IPS-18a (cell line): ENCODE data around the gene TMEM44.

Experiments
- H3K27ac ChIP-seq: one replicate; pipeline ENCODE4 v1.5.1; 2013; ENCODE audit warnings: low read length
- H3K27me3 ChIP-seq: one replicate; pipeline ENCODE4 v1.6.1; 2013; ENCODE audit warnings: mild to moderate bottlenecking, low read length; ENCODE audit not compliant: control insufficient read depth, insufficient read depth
- H3K36me3 ChIP-seq: one replicate; pipeline ENCODE4 v1.6.1; 2013; ENCODE audit warnings: low read depth, low read length; ENCODE audit not compliant: control insufficient read depth
- H3K4me1 ChIP-seq: one replicate; pipeline ENCODE4 v1.6.1; 2013; ENCODE audit warnings: low read depth, low read length; ENCODE audit not compliant: control insufficient read depth
- H3K4me3 ChIP-seq: one replicate; pipeline ENCODE4 v1.5.1; 2013; ENCODE audit warnings: low read length
- H3K9ac ChIP-seq: one replicate; pipeline ENCODE4 v1.6.1; 2013; ENCODE audit warnings: mild to moderate bottlenecking, low read length, moderate library complexity
- H3K9me3 ChIP-seq: one replicate; pipeline ENCODE4 v1.6.1; 2013; ENCODE audit warnings: low read depth, low read length; ENCODE audit not compliant: control insufficient read depth

The TMEM44 gene

GRCh38 chr3:194671511-194671899 is 38.3 kb upstream of the TMEM44 start:
- Histone ChIP-seq H3K4me3 (peak overlapping the region; percentile 93), H3K9ac (peak overlapping the region; percentile 97), H3K27ac (peak overlapping the region; percentile 99), H3K36me3 (peaks cover 20% of the 10 kb centered on the region), H3K9me3 (no peaks in the 10 kb centered on the region), H3K27me3 (peaks cover 26% of the 10 kb centered on the region), H3K4me1 (peaks cover 5% of the 10 kb centered on the region)

DNA sequence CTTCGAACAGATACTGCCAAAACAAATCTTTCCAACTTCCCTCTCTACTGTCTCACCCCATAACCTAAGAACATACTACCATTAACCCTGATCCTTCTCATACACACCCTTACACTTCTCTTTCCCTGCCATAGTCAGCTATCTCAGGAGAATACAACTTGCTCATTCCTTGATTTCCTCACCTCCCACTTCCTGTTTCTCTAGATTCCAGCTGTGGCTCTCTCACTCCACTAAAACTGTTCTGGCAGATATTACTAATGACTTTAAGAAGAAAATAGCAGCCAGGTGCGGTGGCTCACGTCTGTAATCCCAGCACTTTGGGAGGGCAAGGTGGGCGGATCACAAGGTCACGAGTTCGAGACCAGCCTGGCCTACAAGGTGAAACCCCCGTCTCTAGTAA is 34.1 kb upstream of the TMEM44 start:
- no peaks in the 10 kb centered on the region for H3K27me3 ChIP-seq
- no peaks in the 10 kb centered on the region for H3K9me3 ChIP-seq
- H3K4me3 ChIP-seq: no peak overlapping the region
- no peak overlapping the region for H3K9ac ChIP-seq
- peaks cover 5% of the 10 kb centered on the region for H3K4me1 ChIP-seq
- H3K27ac ChIP-seq: no peak overlapping the region
- H3K36me3 ChIP-seq: peaks cover 41% of the 10 kb centered on the region

DNA sequence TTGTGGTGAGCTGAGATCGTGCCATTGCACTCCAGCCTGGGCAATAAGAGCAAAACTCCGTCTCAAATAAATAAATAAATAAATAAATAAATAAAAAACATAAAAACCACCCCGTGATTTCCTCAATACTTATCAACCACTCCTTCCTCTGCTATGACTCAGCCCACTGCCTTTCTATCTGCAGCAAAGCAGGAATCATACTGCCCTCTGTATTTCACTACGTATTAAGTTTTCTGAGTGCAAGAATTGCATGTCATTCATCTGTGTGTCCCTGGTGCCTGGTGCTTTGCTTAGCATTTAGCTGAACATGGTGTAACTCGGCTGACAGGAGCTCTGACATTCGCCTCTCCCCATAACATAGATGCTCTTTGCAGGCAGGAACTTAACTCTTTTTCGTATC is 31.6 kb upstream of the TMEM44 start:
- Histone ChIP-seq H3K36me3 (peaks cover 64% of the 10 kb centered on the region), H3K4me3 (no peak overlapping the region), H3K9ac (no peak overlapping the region), H3K9me3 (no peaks in the 10 kb centered on the region), H3K4me1 (no peaks in the 10 kb centered on the region), H3K27ac (no peak overlapping the region), H3K27me3 (no peaks in the 10 kb centered on the region)

DNA sequence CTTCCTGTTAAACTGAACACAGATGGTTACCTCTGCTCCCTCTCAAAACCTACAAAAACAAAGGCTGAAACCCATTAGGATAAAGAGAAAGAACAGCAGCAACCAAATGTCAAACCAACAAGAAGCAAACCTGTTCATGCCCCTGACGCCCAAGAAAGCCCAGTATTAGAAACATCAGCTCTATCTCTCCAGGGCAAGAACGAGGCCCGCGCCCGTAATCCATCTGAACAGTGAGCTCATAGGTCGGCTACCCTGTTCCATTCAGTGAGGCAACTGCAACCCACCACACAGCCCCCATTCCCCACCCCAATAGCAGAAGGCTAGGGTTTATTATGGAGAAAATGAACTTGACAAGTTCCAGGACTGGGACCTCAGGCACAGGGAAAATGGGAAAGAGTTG is 28.7 kb upstream of the TMEM44 start:
- Histone ChIP-seq H3K27ac (no peak overlapping the region), H3K27me3 (no peaks in the 10 kb centered on the region), H3K4me3 (no peak overlapping the region), H3K36me3 (peaks cover 73% of the 10 kb centered on the region), H3K9me3 (no peaks in the 10 kb centered on the region), H3K9ac (no peak overlapping the region), H3K4me1 (no peaks in the 10 kb centered on the region)

DNA sequence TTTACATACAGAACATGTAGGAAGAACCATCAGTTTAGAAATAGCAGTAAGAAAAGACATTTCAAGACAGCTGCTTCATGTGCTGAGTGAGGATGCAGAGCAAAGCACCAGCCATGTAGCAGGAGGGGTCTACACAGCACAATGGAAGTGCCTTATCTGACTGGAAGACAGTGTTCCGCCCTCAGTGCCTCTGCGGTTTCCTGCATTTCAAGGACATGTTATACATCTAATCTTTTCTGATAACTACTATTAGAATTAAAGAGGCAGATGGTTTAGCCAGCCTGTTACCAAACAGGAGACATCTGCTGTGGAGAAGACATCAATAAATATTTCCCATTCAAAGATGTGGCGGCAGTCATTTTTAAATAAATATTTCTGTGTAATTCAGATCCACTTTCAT is 28.2 kb upstream of the TMEM44 start:
- Histone ChIP-seq H3K4me3 (no peak overlapping the region), H3K9me3 (no peaks in the 10 kb centered on the region), H3K9ac (no peak overlapping the region), H3K4me1 (no peaks in the 10 kb centered on the region), H3K36me3 (peaks cover 68% of the 10 kb centered on the region), H3K27ac (no peak overlapping the region), H3K27me3 (no peaks in the 10 kb centered on the region)

DNA sequence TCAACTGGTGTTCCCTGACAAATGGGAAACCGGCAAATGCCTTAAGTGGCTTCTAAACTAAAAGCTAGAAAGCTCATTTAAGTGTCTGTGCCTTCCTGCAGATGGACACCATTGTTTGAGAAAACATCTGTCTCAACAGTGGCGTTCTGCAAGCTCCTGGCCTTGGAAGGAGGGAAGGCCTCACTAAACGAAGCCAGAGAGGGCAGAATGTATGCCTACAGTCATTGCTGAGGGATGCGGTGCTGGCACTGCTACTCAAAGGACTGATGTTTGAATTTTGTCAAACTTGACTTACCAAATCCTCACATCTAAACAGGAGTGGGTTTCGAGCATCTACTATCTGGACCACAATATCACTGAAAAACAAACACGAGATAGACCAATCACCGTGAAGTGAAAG is 26.6 kb upstream of the TMEM44 start:
- Histone ChIP-seq H3K36me3 (peaks cover 58% of the 10 kb centered on the region), H3K27me3 (no peaks in the 10 kb centered on the region), H3K27ac (no peak overlapping the region), H3K4me1 (no peaks in the 10 kb centered on the region), H3K4me3 (no peak overlapping the region), H3K9ac (no peak overlapping the region), H3K9me3 (no peaks in the 10 kb centered on the region)

GRCh38 chr3:194658477-194659242 is 25.4 kb upstream of the TMEM44 start:
- H3K9me3 ChIP-seq: no peaks in the 10 kb centered on the region
- H3K27ac ChIP-seq: no peak overlapping the region
- H3K27me3 ChIP-seq: no peaks in the 10 kb centered on the region
- no peak overlapping the region for H3K9ac ChIP-seq
- H3K4me1 ChIP-seq: no peaks in the 10 kb centered on the region
- H3K4me3 ChIP-seq: no peak overlapping the region
- H3K36me3 ChIP-seq: peaks cover 67% of the 10 kb centered on the region

DNA sequence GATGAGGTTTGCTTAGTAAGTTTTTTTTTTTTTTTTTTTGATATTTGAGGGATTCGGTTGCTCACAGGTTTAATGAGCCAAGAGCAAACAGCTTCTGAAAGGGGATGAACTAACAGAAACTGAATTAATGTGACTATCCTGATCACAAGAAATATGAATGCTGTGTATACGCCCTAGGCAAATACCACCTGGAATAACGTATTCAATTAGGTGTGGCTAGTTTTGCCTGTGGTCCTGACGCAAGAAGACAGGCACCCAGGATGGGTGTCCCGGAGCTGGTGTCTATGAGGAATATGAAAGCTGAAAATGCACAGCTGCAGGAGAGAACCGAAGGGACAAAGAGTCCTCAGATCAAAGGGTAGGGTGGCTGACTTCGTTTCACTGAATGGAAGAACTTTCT is 24.2 kb upstream of the TMEM44 start:
- Histone ChIP-seq H3K27me3 (no peaks in the 10 kb centered on the region), H3K4me3 (no peak overlapping the region), H3K4me1 (no peaks in the 10 kb centered on the region), H3K27ac (no peak overlapping the region), H3K36me3 (peaks cover 68% of the 10 kb centered on the region), H3K9me3 (no peaks in the 10 kb centered on the region), H3K9ac (no peak overlapping the region)

- Histone ChIP-seq H3K27me3 (no peaks in the 10 kb centered on the region), H3K36me3 (peaks cover 68% of the 10 kb centered on the region), H3K4me3 (no peak overlapping the region), H3K9ac (no peak overlapping the region), H3K9me3 (no peaks in the 10 kb centered on the region), H3K4me1 (no peaks in the 10 kb centered on the region), H3K27ac (no peak overlapping the region)
Observed at GRCh38 chr3:194654443-194654842, 21.2 kb upstream of the TMEM44 start.

- H3K36me3 ChIP-seq: peaks cover 76% of the 10 kb centered on the region
Observed at GRCh38 chr3:194647747-194648146, 14.5 kb upstream of the TMEM44 start.

DNA sequence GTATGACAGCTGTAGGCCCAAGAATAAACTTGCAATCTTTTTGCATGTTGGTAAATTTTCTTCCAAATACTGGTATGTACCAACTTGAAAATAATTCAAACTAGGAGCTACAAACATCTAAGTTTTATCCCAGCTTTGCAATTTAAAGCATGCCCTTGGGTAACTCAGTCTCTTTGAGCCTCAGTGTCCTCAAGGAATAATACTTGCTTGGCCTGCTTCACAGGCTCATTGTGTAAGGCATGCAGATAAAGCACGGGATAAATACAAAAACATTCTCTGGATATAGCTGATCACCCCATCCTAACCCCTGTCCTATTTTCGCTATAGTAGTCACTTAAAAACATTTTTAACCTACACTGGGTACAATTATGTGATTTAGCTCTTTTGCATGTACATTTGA is 9.6 kb upstream of the TMEM44 start:
- no peaks in the 10 kb centered on the region for H3K4me1 ChIP-seq
- H3K27me3 ChIP-seq: no peaks in the 10 kb centered on the region
- peaks cover 56% of the 10 kb centered on the region for H3K36me3 ChIP-seq
- H3K9me3 ChIP-seq: no peaks in the 10 kb centered on the region
- no peak overlapping the region for H3K9ac ChIP-seq
- no peak overlapping the region for H3K4me3 ChIP-seq
- H3K27ac ChIP-seq: no peak overlapping the region

More at GRCh38 chr3:194647747-194648146, 14.5 kb upstream of the TMEM44 start:
- Histone ChIP-seq H3K4me1 (no peaks in the 10 kb centered on the region), H3K27me3 (no peaks in the 10 kb centered on the region), H3K9me3 (no peaks in the 10 kb centered on the region), H3K4me3 (no peak overlapping the region), H3K27ac (no peak overlapping the region), H3K9ac (no peak overlapping the region)

DNA sequence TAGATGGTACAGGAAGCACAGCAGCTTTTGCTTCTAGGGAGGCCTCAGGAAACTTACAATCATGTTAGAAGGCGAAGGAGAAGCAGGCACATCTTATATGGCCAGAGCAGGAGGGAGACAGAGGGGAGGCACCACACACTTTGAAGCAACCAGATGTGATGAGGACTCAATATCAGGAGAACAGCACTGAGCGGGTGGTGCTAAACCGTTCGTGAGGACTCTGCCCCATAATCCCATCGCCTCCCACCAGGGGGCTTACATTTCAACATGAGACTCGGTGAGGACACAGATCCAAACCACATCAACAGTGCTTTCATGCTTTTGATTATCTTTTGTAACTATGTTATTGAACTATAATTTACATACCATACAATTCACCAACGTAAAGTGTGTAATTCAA is 7.6 kb upstream of the TMEM44 start:
- Histone ChIP-seq H3K9me3 (no peaks in the 10 kb centered on the region), H3K27ac (no peak overlapping the region), H3K9ac (no peak overlapping the region), H3K36me3 (peaks cover 41% of the 10 kb centered on the region), H3K4me3 (no peak overlapping the region), H3K27me3 (no peaks in the 10 kb centered on the region), H3K4me1 (peaks cover 5% of the 10 kb centered on the region)
